Endothelial cell of hepatic sinusoid (primary cell): ENCODE measurements around the gene USP34.
"Not testable (repeated sequence)": the region's sequence is repeated elsewhere in the genome, so short reads cannot be mapped to it uniquely, and the experiment has no call there.

Experiments
- in situ Hi-C: cut with HindIII; loops from 2 replicates; pipeline ENCODE4 v1.10.0; 2017; ENCODE audit warnings: low sequenced_read_pairs

Gene USP34

GRCh38 chr2:61470965-61471904 is at the start of gene USP34:
Gene USP34, minus strand, starts transcription at chr2:61471087. Its CDS starts 395 bp downstream, at chr2:61470692.
- in situ Hi-C loops: no loop called here

GRCh38 chr2:61520261-61520660 is 49.4 kb upstream of the USP34 start:
- in situ Hi-C loops: loop anchor here (25.0 kb wide), 1 partner anchor 342 kb away; the partner anchor contains the start of gene FAM161A

DNA sequence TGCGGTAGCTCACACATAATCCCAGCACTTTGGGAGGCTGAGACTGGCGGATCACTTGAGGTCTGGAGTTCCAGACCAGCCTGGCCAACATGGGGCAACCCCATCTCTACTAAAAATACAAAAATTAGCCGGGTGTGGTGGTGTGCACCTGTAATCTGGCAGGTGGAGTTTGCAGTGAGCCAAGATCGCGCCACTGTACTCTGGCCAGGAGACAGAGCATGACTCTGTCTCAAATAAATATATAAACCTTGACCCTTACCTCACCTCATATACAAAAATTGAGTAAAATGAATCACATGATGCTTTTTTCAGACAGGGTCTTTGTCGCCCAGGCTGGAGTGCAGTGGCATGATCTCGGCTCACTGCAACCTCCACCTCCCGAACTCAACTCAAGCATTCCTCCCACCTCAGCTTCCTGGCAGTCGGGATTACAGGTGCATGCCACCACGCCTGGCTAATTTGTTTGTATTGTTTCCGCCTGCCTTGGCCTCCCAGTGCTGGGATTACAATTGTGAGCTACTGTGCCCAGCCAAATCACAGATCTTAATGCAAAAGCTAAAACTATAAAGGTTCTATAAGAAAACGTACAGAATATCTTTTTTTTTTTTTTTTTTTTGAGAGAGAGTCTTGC is 42.0 kb upstream of the USP34 start:
- in situ Hi-C loops: loop anchor here (25.0 kb wide), 1 partner anchor 349 kb away; the partner anchor contains the start of gene FAM161A

DNA sequence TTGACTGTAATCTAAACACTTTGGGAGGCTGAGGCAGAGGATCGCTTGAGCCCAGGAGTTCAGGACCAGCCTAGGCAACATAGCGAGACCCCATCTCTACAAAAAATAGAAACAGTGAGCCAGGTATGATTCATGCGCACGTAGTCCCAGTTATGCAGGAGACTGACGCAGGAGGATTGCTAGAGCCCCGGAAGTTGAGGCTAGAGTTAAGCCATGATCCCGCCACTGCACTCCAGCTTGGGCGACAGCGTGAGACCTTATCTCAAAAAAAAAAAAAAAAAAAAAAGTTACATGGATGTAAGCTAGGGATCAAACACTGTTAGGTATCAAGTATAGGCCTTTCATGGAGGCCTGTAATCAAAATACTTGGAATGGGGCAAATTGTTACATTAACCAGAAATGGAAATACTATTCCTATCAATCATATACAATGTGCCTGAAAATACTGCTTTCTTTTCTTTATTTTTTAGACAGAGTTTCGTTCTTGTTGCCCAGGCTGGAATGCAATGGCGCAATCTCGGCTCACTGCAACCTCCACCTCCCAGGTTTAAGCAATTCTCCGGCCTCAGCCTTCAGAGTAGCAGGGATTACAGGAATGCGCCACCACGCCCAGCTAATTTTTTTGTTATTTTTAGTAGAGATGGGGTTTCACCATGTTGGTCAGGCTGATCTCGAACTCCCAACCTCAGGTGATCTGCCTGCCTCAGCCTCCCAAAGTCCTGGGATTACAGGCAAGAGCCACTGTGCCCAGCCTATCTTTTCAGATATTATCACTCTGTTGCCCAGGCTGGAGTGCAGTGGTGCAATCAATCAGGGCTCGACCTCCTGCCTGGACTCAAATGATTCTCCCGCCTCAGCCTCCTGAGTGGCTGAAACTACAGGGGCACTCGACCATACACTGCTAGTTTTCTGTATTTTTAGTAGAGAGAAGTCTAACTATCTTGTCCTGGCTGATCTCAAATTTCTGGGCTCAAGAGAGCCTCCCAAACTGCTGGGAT is 40.1 kb upstream of the USP34 start:
- in situ Hi-C loops: loop anchor here (25.0 kb wide), 1 partner anchor 351 kb away; the partner anchor contains the start of gene FAM161A

DNA sequence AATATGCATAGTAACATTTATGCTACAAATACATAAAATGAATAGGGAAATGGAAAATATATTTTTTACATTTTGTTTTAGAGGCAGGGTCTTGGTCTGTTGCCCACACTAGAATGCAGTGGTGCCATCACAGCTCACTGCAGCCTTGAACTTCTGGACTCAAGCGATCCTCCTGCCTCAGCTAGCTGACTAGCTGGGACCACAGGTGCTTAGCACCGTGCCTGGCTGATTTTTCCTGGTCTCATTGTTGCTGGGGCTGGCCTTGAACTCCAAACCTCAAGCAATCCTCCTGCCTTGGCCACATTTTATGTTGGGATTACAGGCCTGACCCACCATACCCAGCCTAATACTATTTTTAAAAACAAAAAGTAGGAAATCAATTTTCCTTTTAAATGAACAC is 34.1 kb upstream of the USP34 start:
- in situ Hi-C loops: loop anchor here (5.0 to 25.0 kb wide), 2 partner anchors 47 to 357 kb away; partner anchors contain the start of gene FAM161A

DNA sequence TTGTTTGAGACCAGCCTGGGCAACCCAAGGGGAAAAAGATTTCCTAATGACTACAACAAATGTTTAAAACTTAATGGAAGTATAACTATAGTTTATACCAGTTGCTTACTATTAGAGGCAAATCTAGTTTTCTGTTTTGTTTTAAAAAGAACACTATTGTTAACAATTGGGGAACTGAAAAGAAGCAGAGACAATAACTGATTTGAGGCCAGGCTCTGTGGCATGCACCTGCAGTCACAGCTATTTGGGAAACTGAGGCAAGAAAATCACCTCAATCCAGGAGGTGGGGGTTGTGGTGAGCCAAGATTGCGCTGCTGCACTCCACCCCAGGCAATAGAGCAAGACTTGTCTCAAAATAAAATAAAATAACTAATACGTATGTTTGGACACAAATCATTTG is 28.2 kb upstream of the USP34 start:
- in situ Hi-C loops: no loop called here

GRCh38 chr2:61493523-61493942 is 22.6 kb upstream of the USP34 start:
- in situ Hi-C loops: no loop called here

- in situ Hi-C loops: no loop called here
These were observed 21.6 kb upstream of the USP34 start for GRCh38 chr2:61492476-61492875.

- in situ Hi-C loops: no loop called here
These were observed 14.4 kb upstream of the USP34 start for GRCh38 chr2:61485281-61485680.

- in situ Hi-C loops: no loop called here
These were observed 7.2 kb upstream of the USP34 start for GRCh38 chr2:61478086-61478485.

DNA sequence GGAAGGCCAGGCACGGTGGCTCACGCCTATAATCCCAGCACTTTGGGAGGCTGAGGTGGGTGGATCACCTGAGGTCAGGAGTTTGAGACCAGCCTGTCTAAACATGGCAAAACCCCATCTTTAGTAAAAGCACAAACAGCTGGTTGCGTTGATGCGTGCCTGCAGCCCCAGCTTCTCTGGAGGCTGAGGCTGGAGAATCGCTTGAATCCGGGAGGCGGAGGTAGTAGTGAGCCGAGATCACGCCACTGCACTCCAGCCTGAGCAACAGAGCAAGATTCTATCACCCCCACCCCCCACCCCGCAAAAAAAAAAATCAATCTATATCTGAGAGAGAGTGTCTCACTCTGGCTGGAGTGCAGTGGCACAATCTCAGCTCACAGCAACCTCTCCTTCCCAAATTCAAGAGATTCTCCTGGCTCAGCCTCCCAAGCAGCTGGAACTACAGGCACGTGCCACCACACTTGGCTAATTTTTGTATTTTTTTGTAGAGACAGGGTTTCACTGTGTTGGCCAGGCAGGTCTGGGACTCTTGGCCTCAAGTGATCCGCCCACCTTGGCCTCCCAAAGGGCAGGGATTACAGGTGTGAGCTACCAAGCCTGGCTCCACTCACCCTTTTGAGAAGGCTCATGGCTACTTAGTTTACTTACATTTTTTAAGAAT is 6.2 kb upstream of the USP34 start:
- in situ Hi-C loops: not testable (repeated sequence)

- in situ Hi-C loops: no loop called here
These were observed 1.3 kb upstream of the USP34 start for GRCh38 chr2:61471905-61472805.

GRCh38 chr2:61470122-61470951 is 550 bp downstream of the USP34 start:
- in situ Hi-C loops: no loop called here

DNA sequence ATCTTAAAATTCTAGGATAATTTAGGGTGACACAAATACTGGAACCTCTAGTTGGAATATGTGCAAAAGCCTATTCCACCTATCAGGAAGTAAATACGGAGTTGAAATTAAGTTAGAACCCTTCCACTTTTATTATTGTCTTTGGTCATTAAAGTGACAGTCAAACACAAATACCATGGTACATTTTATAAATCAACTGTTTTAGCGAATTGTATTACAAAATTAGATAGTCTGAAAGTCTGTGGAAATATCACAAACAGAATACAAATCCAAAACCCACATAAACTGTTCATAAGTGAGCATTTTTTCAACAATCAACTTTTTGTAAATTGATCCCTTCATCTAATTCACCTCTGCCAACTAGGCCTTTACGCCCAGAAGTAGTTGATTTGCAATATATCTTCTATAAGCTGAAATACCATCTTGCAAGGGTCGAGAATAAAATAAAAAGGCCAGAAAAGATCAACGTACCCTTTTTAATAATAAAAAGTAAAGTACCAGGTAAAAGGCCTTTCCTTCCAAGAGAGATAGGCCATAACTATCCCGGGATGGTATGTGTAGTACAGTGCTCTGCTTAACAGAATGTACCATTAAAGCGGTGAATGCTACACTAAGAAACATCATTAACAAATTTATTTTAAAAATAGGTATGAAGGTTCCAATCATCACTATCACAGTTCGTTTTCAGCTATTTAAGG is 1.3 kb downstream of the USP34 start:
- in situ Hi-C loops: no loop called here

DNA sequence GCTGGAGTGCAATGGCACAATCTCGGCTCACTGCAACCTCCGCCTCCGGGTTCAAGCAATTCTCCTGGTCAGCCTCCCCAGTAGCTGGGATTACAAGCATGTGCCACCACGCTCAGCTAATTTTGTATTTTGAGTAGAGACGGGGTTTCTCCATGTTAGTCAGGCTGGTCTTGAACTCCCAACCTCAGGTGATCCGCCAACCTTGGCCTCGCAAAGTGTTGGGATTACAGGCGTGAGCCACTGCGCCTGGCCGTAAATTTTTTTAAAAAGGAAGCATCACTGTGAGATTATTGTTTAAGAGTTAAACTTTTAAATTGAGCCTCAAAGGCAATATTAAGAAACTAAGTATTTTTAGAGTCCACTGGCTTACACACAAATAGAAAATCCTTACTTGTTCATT is 2.7 kb downstream of the USP34 start:
- in situ Hi-C loops: not testable (repeated sequence)

DNA sequence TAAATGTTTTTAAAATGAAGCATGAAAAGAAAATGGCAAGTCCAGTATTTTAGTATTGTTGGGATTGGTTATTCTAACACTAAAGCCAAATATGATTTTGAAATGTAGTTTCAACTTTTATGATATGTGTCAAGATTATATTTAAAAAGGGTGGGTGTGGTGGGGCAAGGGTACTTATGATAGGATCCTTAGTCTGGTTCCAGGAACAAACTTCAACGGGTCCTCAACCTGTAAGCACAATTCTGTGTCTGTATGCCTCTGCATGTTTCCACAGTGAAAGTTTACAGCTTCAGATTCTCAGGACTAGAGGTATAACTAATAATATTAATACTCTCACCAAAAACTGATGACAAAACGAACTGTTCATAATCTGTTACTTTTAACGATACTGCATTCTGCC is 5.8 kb downstream of the USP34 start:
- in situ Hi-C loops: no loop called here

DNA sequence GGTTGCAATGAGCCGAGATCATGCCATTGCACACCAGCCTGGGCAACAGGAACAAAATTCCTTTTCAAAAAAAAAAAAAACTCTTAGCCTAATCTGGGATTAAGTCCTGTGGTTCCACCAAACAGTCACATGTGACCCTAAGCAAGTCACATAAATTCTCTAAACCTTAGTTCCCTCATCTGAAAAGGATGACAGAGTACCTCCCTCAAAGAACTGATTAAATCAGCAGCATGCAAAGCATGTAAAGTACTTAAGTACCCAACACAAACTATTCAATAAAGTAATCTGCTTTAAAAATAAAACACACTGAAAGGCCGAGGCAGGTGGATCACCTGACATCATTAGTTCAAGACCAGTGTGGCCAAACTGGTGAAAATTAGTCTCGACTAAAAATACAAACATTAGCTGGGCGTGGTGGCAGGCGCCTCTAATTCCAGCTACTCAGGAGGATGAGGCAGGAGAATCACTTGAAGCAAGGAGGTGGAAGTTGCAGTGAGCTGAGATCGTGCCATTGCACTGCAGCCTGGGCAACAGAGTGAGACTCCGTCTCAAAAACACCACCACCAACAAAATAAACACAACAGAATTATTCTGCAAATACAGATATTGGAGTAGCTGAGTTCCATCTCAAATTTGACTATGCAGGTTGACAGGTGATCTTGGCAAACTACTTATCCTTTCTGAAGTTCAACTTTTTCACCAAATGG is 7.0 kb downstream of the USP34 start:
- in situ Hi-C loops: no loop called here
